ENCODE data around the gene IGFBP1.

Gene IGFBP1

GRCh38 chr7:45909561-45909960 lies 21.3 kb downstream of the IGFBP1 start:
- no peak for DNase-seq

GRCh38 chr7:45910855-45911254 lies 22.6 kb downstream of the IGFBP1 start:
- no peak for DNase-seq

GRCh38 chr7:45911311-45911710 lies 23.0 kb downstream of the IGFBP1 start:
- no peak for DNase-seq

DNA sequence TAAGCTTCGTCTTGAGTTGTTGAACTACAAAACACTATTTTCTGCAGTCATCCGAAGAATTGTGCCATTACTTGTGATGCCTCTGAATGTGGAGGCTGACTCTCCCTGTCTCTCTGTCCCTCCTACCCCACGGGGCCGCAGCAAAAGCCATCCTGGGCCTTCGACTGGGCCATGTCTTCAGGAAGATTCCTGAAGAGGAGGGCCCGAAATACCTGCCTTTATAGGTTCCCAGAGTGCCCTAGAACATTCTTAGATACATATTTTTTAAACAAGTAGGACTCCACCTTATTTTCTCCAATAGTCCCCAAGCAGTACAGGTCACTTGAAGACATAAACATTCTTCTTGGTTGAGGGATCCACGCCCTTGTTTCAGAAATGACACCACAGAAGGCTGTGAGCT lies 24.7 kb downstream of the IGFBP1 start:
- DNase-seq = no peak

DNA sequence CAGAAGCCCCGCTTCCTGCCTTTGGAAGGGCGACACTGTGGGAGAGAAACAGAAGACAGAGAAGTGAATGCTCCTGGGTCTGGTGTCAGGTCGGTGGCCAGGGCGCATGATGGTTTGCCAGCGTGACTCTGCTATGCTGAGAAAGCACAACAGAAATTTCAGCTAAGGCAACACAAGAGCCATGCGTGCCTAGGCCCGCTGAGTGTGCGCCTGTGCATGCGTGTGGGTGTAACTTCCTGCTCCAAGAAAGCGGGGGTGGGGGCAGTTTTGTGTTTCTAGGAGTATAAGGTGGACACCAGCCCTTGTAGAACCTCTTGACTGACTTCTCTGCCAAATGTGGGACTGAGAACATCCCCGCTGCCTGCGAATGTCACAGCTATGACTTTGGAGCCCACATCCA lies 26.6 kb downstream of the IGFBP1 start:
- DNase-seq = no peak

DNA sequence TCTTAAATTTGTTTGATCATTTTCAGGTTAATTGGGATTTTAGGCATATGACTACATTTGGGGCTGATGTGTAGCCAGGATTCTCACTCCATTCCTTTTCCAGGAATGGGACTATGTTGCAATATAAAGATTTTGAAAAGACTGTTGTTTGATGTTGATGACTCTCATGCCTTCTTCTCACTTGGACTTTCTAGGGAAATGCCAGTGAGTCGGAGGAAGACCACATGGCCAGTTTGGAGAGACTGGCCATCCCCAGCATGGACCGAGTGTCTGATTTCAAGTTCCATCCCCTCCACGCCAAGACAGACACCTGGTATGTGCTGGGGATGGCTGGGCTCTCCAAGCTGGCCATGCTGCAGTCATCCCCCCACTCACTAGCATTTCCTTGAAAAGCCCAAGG lies 27.3 kb downstream of the IGFBP1 start:
- no peak for DNase-seq

- no peak for DNase-seq
Observed at GRCh38 chr7:45917064-45917463, 28.8 kb downstream of the IGFBP1 start.

GRCh38 chr7:45917658-45918057 lies 29.4 kb downstream of the IGFBP1 start:
- DNase-seq = peak; percentile 54

GRCh38 chr7:45918556-45918955 lies 30.3 kb downstream of the IGFBP1 start:
- DNase-seq = no peak

- no peak for DNase-seq
Observed at GRCh38 chr7:45919231-45919784, 31.0 kb downstream of the IGFBP1 start.

GRCh38 chr7:45919993-45920459 lies 31.7 kb downstream of the IGFBP1 start:
- no peak for DNase-seq

GRCh38 chr7:45920502-45921380 lies 32.5 kb downstream of the IGFBP1 start, which contains the start of gene IGFBP3:
IGFBP3 (minus strand) TSS chr7:45921272; CDS start chr7:45921140, 132 bp downstream.
- DNase-seq = no peak

GRCh38 chr7:45921381-45921698 lies 33.1 kb downstream of the IGFBP1 start:
- DNase-seq = no peak

DNA sequence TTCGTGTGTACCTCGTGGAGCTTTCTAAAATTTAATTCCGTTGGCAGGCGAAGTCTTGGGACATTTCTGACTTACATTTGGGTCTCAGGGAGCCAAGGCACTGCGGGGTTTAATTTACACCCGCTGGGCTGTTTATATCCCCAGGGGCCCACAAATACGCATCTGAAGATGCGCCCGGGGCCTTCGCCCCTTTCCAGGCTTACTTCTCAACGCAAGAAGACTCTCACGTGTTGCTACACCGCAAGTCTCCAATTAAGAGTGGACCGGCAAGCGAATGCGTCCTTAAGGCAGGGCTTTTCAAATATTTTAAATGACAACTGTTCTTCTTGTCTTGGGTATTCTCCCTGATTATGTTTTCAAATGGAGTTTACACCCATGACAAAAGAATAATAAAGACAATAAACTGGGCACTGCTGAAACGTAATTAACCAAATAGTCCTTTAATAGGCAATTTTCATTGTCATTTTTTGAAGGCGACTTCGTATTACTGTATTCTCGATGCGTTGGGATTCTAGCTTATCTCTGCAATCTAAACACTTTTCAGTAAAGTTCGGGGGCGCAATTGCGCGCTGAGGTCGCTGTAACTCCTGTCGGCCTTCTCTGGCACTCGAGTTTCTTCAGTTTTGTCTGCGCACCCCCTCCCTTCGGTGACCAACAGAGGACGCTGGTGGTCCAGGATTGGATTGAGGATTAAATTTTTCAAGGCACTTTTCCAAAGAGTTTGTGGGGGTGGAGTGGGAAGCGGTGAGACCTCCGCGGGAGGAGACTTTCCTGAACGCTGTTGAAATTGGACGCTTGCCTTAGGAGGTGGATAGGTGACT lies 33.6 kb downstream of the IGFBP1 start:
- DNase-seq = no peak

DNA sequence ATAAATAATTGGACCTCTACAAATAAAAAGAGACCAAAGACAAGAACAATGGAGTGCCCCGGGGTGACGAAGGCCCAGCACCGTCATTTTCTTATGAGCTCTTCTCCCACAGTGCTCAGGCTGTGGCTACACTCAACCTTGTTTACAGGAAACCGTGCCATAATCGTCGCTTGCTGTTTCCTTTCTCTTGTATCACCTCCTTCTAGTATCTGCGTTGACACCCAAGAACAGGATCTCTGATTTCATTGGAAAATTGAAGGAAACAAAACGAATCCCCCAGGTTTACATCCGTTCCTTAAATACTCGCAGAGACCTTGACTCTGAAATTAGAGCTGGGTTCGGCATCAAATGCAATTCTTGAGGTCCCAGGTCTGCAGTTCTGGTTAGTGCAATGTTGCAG lies 34.5 kb downstream of the IGFBP1 start:
- no peak for DNase-seq

DNA sequence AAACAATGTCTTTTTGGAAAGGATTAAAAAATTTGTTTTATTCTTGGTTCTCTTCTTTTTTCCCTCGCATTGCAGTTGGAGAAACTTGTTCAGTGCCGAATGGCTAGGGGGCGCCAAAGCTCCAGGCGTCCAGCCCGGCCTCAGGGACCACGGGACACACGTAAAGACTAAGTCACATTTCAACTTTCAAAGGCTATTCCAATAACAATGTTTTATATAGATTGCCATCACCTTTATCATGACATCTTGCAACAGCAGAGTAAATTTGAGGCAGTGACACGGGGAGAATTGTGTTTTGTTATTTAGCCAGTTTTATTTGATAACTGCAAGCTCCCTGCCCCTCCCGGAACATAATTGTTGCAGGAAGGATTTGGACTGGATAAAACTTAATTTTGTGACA lies 35.0 kb downstream of the IGFBP1 start:
- no peak for DNase-seq

DNA sequence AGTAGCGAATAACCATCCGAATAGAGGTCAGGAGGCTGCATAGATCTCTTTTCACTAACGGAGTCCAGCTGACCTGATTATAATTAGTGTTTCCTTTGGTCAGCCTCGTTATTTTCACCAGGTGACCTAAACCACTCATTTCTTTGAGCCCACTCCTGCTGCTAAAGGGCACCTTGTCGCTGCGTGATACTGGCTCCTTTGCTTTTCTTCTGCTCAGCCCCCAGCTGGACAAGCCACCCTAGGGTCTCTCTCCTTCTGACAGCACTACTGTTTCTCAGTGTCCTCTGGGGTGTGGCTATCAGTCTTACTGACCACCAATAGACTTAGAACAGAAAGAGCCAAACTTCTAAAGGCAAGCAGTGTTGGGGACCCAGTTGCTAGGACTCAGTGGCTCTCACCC lies 35.5 kb downstream of the IGFBP1 start:
- no peak for DNase-seq

DNA sequence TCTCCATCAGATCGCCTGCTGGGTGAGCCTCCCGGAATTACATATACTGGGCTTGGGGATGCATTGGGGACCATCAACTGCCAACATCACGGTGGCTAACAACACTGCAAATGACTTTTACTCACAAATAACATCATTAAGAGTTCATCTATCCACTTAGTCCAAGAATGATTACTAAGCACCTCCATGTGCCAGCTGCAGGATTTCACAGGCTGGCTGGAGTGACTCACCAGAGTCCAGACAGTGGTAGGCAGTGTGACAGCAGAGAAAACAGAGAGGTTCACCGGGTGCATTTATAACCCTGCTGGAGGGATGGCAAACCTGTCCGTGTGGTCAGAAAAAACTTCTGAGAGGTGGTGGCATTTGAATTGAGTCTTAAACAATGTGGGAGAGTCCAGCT lies 36.0 kb downstream of the IGFBP1 start:
- DNase-seq = no peak

- DNase-seq = no peak
Observed at GRCh38 chr7:45927721-45928120, 39.4 kb downstream of the IGFBP1 start.

GRCh38 chr7:45930967-45931366 lies 42.7 kb downstream of the IGFBP1 start:
- DNase-seq = no peak

GRCh38 chr7:45937301-45937700 lies 49.0 kb downstream of the IGFBP1 start:
- DNase-seq = no peak

DNA sequence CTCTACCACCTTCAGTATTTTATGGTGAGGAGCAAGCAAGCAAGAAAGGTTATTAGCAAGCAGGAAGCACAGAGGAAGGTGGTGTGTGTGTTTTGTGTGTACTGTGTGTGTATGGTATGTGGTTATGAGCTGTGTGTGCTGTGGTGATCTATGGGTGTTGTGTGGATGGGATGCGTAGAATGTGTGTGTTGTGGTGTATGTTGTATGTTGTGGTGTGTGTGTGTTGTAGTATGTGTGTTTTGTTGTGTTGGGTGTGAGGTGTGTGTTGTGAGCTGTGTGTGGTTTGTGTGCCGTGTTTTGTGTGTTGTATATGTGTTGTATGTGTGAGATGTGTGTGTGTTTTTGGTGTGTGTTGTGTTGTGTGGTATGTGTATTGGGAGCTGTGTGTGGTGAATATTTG lies 49.6 kb downstream of the IGFBP1 start:
- no peak for DNase-seq

- no peak for DNase-seq
Observed at GRCh38 chr7:45938626-45939302, 50.5 kb downstream of the IGFBP1 start.

All from effector CD8-positive, alpha-beta T cell (primary cell).